Measurements from ENCODE around the gene STK16.

Gene STK16

DNA sequence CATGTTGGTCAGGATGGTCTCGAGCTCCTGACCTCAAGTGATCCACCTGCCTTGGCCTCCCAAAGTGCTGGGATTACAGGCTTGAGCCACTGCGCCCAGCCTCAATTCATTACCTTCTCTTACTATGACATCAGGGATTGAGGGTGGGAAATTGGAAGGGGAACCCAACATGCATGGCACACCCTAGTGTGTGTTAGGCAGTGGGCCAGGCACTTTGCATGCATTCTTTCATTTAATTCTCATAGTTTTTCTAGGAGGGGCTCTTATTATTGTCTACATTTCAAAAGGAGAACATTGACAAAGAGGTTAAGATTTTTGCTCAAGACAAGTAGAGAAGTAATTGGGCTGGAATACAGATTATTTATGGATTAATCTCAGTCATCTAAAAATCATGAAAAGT is 23.0 kb downstream of the STK16 start:
- DNase-seq (ENCODE audit: low read depth in 1 of 2, low spot score in 1 of 2) = no peak

DNA sequence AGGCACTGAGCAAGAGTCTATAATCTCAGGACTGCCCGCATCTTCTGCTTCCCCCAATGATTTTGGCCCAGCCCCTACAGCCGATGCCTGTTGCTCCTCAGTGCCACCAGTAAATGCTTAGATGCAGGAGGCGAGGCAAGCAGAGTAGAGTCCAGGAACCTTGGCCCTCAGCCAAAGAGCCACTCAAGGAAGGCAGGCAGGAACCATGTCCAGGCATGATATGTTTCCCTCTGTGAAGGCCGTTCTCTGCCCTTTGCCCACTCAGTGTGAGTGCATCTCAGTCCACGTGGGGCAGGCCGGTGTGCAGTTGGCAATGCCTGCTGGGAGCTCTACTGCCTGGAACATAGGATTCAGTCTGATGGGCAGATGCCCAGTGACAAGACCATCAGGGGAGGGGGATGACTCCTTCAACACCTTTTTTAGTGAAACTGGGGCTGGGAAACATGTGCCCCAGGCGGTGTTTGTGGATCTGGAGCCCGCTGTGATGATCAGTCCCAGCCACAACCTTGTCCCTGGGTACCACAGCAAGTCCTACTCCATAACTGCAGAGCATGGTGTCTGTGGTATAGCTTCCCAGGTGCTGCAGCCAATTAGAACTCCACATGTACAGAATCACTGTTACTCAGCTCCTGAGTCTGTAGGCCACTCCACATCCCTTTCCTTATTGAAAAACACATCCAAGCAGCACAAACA is 24.2 kb downstream of the STK16 start:
- DNase-seq (ENCODE audit: low read depth in 1 of 2, low spot score in 1 of 2) = no peak

DNA sequence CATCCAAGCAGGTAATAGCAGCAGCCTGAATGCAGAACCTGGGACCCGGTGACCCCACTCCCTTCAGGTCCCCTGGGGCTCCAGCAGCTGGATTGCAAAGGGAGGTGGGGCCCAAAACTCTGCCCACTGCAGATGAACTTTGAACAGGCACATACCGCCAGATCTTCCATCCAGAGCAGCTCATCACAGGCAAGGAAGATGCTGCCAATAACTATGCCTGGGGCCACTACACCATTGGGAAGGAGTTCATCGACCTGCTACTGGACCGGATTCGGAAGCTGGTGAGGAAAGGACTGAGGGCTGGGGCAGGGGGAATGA is 24.7 kb downstream of the STK16 start:
- no peak for DNase-seq (ENCODE audit: low read depth in 1 of 2, low spot score in 1 of 2)

DNA sequence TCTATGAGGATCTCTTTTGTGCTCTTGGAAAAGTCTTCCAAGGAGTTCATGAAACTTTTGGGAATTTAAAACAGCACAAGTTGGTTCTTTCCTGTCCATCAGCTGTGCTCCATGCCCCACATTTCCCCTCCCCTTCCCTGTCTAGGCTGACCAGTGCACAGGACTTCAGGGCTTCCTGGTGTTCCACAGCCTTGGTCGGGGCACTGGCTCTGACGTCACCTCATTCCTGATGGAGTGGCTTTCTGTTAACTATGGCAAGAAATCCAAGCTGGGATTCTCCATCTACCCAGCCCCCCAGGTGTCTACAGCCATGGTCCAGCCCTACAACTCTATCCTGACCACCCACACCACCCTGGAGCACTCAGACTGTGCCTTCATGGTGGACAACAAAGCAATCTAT is 25.7 kb downstream of the STK16 start:
- DNase-seq (ENCODE audit: low read depth in 1 of 2, low spot score in 1 of 2) = no peak

DNA sequence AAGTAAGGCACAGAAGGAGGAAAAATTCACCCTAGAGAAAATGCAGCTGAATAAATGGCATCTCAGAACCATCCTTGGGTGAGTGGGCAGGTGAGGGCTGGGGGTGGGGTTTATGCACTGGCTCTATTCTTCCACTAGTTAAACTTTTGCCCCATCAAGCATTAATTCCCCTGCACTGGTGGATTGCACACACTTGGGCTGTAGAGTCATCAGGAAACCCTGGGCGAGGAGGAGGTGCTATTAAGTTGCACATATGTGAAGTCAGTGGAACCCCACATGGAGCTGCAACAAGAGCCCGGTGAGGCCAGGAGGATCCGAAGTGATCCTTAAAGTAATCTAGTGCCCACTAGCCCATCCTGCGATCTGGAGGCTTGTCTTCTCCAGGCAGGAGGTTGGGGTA is 27.1 kb downstream of the STK16 start:
- DNase-seq (ENCODE audit: low read depth in 1 of 2, low spot score in 1 of 2) = no peak

DNA sequence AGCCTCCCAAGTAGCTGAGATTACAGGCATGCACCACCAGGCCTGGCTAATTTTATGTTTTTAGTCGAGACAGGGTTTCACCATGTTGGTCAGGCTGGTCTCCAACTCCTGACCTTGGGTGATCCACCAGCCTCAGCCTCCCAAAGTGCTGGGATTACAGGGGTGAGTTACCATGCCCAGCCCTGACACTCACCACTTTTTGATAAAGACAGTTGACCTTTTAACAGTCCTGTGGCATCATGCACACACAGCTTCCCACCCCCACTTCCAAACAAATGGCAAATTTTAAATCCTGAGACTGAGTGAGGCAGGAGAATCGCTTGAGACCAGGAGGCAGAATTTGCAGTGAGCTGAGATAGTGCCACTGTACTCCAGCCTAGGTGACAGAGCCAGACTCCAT is 27.7 kb downstream of the STK16 start:
- DNase-seq (ENCODE audit: low read depth in 1 of 2, low spot score in 1 of 2) = no peak

DNA sequence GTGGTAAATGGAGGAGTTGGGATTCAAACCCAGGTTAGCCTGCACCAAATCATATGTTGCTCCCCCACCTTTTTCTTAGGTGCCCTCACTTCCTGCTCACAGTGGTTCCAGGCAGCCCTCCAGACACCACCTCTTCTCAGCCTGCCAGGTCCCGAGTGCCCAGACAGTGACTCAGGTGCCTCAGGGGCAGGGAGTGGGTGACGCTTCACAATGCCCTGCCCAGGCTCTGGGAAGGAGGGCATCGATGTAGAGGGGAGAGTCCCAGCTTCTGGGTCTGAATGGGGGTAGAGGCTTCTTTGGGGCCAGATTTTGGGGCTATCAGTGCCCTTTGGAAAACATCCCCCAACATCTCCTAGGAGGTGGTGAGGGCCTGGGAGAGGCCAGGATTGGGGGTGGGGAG is 28.7 kb downstream of the STK16 start:
- DNase-seq (ENCODE audit: low read depth in 1 of 2, low spot score in 1 of 2) = no peak

DNA sequence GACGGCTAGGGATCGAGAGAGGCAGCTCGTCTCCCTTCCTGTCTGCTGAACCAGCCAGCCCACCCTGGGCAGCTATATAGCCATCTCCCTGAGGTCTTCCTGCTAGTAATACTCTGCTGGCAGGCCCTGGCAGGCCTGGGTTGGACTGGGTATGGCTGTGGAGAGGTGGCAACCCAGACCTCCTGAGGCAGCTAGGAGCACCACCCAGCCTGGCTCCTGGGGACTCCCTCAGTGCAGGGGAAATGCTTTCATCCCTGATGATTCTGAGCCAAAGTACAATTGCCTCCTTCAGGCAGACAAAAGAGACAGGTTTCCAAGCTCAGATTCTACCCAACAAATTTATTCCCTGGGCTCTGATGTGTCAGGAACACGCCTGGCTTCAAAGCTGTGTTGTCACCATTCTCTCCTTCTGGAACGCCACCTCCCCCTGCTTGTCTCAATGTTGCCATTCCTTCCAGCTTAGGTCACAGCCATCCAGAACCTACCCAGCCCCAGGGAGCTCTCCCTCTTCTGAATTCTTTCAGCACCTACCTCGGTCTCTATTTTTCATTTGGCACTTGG is 29.2 kb downstream of the STK16 start:
- no peak for DNase-seq (ENCODE audit: low read depth in 1 of 2, low spot score in 1 of 2)

DNA sequence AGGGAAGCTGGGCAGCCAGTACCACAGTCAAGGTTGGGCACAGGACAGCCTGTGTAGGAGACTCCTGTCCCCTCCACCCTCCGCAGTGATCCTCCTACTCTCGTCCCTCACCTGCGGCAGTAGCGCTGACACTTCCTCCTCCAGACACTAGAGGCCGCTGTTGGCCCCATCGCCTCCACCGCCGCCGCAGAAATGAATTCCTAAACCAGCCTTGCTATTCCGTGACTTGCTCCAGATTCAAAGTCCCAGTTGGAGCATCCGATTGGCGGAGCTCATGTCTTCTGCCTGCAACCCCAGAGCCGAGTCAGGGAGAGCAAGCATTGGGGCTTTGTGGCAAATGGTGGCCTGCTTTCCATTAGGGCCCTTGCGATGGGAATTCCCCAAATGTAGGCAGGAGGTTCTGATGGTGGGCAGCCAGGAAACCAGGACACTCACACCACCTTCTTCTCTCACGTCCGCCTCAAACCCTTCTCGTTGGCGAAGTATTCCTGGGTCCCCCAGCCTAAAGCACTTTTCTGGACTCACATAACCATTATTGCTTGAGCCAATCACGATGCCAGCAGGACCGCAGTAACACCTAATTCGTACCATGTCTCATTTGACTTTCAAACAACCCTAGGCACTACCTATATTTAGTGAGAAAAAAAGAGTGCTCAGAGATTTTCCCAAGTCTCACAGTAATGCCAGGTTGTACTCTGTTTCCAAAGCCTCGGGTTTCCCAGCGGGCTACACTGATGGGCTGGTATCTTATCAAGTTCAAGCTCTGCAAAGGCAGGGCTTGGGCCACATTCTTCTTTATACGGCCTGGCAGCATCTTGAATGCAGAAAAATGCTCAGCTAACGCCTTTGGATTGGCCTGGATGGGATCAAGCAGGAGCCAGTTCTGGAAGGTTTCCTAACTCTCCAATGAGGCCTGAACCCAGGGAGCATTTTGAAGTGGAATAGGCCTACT is 32.7 kb downstream of the STK16 start:
- peak; percentile 70 for DNase-seq (ENCODE audit: low read depth in 1 of 2, low spot score in 1 of 2)

DNA sequence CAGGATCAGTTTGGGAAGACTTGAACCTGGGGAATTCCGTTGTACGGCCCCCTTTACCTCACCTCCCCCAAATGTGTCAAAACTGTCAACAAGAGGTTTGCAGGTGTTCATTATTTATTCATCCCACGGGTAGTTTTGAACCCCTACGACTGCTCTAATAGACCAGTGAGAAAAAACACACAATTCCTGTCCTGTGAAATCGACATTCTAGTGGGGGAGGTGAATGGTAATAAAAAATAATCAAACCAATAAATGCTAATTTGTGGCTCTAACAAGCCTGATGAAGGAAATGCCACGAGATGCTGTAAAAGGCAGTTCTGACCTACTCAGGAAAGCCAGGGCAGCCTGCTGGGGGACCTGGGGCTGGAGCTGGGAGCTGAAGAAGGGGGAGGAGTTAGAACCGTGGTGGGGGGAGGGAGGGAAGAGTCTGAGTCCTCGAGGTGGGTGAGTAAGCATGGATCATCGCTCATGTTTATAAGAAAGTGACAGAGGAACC is 33.4 kb downstream of the STK16 start:
- no peak for DNase-seq (ENCODE audit: low read depth in 1 of 2, low spot score in 1 of 2)

DNA sequence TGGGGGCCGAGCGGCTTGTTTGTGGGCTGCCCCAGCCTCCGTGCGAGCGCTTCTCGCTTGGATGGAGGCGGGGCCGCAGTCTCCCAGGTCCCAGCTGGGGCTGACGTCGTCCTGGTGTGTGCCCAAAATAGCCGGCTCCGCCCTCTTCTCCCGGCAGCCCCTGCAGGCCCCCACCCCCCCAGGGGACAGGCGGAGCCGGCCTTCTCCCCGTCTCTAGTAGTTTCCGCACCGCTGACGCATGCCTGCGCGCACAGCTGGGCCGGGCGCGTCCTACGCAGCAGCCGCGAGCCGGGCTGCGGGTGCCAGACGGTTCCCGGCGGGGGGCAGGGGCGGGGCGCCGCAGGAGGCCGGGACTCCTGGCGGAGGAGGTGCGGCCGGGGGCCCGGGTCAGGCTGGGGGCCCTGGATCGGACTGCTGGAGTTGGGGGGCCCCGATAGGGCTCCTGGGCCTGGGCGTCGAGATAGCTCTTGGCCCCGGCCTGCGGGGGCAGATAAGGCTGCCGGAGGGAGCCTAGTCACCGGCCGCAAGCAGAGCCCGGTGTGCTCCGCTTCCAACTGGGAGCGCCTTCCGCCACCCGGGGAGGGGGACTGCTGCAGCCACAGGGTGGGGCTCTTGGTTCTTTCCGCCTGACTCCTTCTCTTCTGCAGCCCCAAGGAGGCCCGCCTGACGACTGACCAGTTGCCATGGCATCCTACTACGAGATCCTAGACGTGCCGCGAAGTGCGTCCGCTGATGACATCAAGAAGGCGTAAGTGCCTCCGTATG is 34.1 kb downstream of the STK16 start, which contains the start of gene DNAJB2:
DNAJB2 (plus strand) TSS at position 216 of the 765 bp plus-strand sequence; CDS start at position 684, 468 bp downstream.
- peak; percentile 96 to 98 for DNase-seq (ENCODE audit: low read depth in 1 of 2, low spot score in 1 of 2)

DNA sequence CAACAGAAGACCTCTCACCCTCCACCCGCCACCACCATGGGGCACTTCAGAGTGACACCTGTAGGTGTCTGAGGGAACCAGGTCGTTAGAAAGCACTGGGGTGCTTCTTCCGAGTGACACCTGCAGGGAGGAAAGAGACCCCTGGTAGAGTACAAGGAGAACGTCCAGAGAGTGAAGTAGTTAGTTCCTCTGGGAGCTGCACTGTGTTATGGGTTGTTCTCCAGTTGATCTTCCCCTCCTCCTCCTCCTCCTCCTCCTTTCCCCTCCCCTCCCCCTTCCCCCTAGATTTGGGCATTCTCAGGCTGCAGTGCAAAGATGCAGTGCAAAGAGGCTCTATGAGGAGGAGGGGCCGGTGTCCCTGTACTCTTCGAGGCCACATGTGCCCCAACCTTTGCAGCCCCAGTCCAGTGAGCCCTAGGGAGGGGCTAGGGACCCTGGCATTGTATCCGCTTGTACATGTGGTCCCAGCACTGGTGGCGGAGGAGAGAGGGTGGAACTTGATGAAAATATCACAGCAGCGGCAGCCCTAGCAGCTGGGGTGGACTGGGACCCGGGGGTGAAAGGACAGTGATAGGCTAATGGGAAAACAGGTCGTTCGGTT is 34.7 kb downstream of the STK16 start:
- DNase-seq (ENCODE audit: low read depth in 1 of 2, low spot score in 1 of 2) = no peak

DNA sequence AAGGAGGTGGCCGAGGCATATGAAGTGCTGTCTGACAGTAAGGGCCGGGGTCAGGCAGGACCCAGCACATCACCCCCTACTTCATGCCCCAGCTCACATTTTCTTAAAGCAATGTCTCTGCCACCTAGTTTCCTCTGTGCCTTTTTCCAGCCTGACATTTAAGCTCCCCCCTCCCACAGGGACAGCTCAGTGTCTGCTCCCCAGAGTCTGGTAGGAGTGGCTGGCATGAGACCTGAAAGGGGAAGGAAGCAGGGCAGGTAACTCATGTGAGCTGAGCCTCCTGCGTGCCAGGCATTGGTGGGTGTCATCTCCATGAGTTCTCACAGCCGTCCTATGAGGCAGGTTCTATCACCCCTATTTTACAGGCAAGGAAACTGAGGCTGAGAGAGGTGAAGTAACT is 35.4 kb downstream of the STK16 start:
- no peak for DNase-seq (ENCODE audit: low read depth in 1 of 2, low spot score in 1 of 2)

DNA sequence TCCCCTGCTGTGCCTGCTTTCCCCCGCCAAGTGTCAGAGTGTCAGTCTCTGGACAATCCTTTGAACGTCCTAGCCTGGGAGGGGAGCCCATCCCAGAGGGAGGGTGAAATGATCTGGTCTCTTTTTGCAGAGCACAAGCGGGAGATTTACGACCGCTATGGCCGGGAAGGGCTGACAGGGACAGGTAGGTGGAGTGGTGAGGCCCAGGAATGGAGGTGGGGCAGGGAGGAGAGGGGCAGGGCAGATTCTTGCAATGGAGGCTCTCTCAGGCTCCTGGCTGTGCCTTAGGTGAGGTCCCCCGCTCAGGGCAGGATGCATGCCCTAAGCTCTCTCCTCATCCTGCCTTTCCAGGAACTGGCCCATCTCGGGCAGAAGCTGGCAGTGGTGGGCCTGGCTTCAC is 36.3 kb downstream of the STK16 start:
- DNase-seq (ENCODE audit: low read depth in 1 of 2, low spot score in 1 of 2) = no peak

DNA sequence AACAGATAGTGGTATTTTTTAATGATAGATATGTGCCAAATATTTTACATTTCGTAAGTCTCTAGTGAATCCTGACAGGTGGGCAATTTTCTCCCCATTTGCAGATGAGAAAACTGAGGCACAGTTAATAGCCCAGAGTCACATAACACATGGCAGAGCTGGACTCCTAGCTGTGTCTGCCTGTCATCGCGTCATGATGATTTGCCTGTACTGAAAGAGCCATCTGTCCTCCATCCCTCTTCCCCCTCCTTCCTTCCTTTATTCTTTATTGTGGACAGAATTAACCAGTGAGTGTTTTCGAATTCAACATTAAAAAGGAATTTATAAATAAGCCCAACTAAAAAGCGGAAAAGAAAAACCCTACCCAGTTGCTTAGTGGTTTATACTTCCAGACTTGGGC is 37.1 kb downstream of the STK16 start:
- no peak for DNase-seq (ENCODE audit: low read depth in 1 of 2, low spot score in 1 of 2)

DNA sequence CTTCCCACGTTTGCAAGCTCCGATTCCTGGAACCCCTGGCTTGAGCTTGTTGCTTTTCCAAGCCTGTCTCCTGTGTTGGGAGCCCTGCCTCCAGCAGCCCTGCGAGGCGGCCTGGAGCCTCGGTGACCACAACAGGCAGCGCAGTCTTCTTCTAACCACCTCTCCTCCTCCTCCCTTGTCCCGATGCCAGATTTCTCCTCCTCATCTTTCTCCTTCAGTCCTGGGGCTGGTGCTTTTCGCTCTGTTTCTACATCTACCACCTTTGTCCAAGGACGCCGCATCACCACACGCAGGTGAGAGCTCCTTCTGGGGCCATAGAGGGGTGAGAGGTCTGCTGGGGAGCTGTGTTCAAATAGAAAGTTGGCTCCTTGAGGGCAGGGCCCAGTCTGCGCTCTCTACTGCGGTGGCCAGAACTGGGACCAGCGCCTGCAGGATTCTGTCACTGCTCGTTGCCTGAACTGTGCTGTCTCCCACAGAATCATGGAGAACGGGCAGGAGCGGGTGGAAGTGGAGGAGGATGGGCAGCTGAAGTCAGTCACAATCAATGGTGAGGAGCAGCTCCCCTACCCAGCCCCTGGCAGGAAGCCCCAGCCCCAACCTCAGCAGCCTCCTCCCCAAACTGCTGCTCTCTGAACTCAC is 37.8 kb downstream of the STK16 start:
- no peak for DNase-seq (ENCODE audit: low read depth in 1 of 2, low spot score in 1 of 2)

DNA sequence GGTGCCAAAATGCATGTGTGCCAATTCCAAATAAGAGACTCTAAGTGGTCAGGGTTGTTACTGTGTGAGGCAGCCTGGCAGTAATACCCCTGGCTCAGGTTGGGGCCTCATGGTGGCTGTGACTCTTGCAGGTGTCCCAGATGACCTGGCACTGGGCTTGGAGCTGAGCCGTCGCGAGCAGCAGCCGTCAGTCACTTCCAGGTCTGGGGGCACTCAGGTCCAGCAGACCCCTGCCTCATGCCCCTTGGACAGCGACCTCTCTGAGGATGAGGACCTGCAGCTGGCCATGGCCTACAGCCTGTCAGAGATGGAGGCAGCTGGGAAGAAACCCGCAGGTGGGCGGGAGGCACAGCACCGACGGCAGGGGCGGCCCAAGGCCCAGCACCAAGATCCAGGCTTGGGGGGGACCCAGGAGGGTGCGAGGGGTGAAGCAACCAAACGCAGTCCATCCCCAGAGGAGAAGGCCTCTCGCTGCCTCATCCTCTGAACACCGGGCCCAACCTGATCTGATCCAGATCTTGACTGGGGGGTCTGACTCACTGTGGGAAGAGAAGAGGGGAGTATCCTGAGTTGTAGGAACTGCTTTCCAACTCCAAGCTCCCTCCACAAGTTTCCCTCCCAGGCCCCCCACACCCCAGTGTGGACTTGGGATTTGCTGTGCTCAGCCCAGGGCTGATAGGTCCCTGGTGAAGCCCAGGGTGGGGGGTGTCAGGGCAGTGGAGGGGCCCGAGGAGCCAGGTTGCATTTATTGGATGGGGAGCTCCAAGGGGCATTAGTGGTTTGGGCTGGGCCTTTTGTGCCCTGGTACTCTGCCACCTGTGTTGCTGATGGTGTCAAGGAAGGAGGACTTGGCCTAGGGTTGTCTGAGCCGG is 39.5 kb downstream of the STK16 start:
- DNase-seq (ENCODE audit: low read depth in 1 of 2, low spot score in 1 of 2) = no peak

DNA sequence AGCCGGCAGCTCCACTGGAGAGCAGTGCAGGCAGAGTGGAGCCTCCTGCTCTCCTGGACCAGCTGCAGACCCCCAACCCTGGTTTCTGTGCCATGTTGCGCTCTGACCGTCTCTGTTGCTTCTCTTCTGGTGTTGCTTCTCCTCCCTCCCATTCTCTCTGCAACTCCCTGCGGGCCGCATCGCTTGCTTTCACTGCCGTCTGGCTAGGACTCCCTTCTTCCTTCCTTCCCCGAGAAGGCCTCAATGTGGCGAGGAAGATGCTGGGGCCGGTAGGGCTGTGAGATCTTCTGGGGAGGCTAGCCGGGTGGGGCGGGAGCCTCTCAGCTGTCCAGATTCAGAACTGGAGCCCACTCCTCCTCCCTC is 40.1 kb downstream of the STK16 start:
- DNase-seq (ENCODE audit: low read depth in 1 of 2, low spot score in 1 of 2) = no peak

DNA sequence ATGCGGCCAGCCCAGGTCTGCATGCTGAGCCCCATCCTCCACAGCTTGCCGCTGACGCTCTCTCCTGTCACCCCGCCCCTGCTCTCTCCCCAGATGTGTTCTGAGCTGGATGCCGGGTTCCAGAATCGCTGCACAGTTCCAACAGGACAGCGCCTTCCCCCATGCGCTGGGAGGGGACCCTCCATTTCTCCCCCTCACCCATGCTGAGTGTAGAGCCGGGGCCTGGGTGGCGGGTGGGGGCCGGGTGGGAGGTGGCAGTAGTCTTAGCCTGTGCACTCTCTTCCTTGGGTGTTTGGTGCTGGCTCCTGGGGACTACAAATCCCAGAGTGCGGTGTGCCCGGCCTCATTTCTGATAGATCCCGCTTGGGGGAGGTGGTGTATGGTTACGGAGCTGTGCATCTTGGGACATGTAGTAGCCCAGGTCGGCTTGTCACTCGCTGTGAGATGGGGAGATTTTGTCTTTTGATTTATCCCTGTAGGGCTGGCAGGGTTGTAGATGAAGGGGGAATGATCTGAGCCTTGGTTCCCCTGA is 40.7 kb downstream of the STK16 start:
- no peak for DNase-seq (ENCODE audit: low read depth in 1 of 2, low spot score in 1 of 2)
